Activated T-cell treated with anti-CD3 and anti-CD28 coated beads, Interleukin-2, amount 50 U/mL, for 4 hours (primary cell): ENCODE measurements around the gene HYOU1. TPM values are rescaled to one million over a fixed set of nuclear protein-coding genes. Genes with fewer than 3 reads are reported as not detected.

ENCODE experiments used
- ATAC-seq, 2 donors: fragments of 200-7000 bp; cut with Tn5 transposase; one replicate each; pipeline ENCODE4 v1.10.0; 2021
- DNase-seq: peaks from one replicate; pipeline ENCODE4 v3.0.0-alpha.2; 2020
- H3K27me3 Mint-ChIP-seq: one replicate; pipeline ENCODE4 v1.8.0; 2021; ENCODE audit warnings: low read depth, mixed read lengths
- H3K36me3 Mint-ChIP-seq: one replicate; pipeline ENCODE4 v1.8.0; 2022; ENCODE audit warnings: mixed read lengths; ENCODE audit not compliant: insufficient read depth
- H3K4me1 Mint-ChIP-seq: one replicate; pipeline ENCODE4 v1.8.0; 2021; ENCODE audit warnings: low read depth, mixed read lengths
- H3K4me3 Mint-ChIP-seq: one replicate; pipeline ENCODE4 v1.8.0; 2021; ENCODE audit warnings: mild to moderate bottlenecking, moderate library complexity, mixed read lengths
- H3K9me3 Mint-ChIP-seq: one replicate; pipeline ENCODE4 v1.8.0; 2021; ENCODE audit warnings: mixed read lengths
- total RNA-seq, 3 donors: library from RNA; stranded (reverse); gene quantifications; one replicate each; pipeline ENCODE4 v1.2.1, GENCODE V29; 2021

The HYOU1 gene
- total RNA-seq, 3 donors from 2014 or later, result 249 to 309 (median 260) TPM

- Mint-ChIP-seq H3K9me3 (no peaks in the 10 kb centered on the region), H3K27me3 (no peaks in the 10 kb centered on the region), H3K4me1 (peaks cover 21% of the 10 kb centered on the region), H3K36me3 (peaks cover 26% of the 10 kb centered on the region), H3K4me3 (peak overlapping the region; percentile 92)
- ATAC-seq (no peak), DNase-seq (no peak)
Measured at GRCh38 chr11:119092880-119093842, 36.2 kb upstream of the HYOU1 start.

- peak overlapping the region; percentile 92 for H3K4me3 Mint-ChIP-seq
- peaks cover 27% of the 10 kb centered on the region for H3K4me1 Mint-ChIP-seq
- ATAC-seq (no peak), DNase-seq (no peak)
- peaks cover 20% of the 10 kb centered on the region for H3K36me3 Mint-ChIP-seq
- H3K9me3 Mint-ChIP-seq, result no peaks in the 10 kb centered on the region
- H3K27me3 Mint-ChIP-seq, result no peaks in the 10 kb centered on the region
Measured at GRCh38 chr11:119091966-119092879, 35.2 kb upstream of the HYOU1 start.

DNA sequence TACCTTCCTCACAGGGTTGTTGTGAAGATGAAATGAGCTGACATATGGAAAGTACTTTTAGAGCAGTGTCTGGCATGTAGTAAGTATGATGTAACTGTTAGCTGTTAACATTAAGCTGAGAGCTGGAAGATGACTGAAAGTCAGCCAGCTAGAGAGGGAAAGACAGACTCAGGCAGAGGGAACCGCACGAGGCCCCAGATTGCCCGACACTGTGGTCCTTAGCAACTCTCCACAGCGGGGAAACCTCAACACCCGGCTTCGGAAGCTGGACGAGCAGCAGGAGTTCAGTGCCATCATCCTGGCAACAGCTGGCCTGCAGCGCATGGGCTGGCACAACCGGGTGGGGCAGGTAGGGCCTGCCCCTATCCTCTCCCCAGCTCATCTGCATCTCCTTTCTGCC lies 34.2 kb upstream of the HYOU1 start:
- DNase-seq (no peak), ATAC-seq (no peak)
- no peaks in the 10 kb centered on the region for H3K9me3 Mint-ChIP-seq
- no peak overlapping the region for H3K4me3 Mint-ChIP-seq
- H3K27me3 Mint-ChIP-seq, result no peaks in the 10 kb centered on the region
- peaks cover 29% of the 10 kb centered on the region for H3K4me1 Mint-ChIP-seq
- H3K36me3 Mint-ChIP-seq, result peaks cover 15% of the 10 kb centered on the region

DNA sequence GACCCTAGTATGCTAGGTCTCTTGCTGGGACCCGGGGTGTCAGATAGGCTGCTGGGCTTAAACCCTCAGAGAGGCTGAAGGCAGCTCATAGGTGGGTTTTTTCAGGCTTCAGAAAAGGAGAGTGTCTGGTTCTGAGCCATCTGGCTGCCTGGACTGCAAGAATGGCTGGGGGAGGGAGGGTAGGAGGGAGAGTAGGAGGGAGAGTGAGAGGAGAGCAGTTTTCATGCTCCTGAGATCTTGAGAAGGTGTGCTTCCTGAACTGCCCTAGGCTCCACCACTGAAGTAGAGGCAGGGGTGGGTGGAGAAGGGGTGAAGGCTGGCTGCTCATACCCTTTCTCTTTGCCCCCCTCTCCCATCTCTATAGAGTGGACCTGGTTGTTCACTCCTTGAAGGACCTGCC lies 32.3 kb upstream of the HYOU1 start:
- Mint-ChIP-seq H3K9me3 (no peaks in the 10 kb centered on the region), H3K36me3 (peaks cover 15% of the 10 kb centered on the region), H3K4me1 (peaks cover 37% of the 10 kb centered on the region), H3K27me3 (no peaks in the 10 kb centered on the region), H3K4me3 (no peak overlapping the region)
- ATAC-seq, result no peak
- DNase-seq, result no peak

GRCh38 chr11:119088406-119088805 lies 31.4 kb upstream of the HYOU1 start:
- DNase-seq (no peak), ATAC-seq (no peak)
- peaks cover 33% of the 10 kb centered on the region for H3K4me1 Mint-ChIP-seq

GRCh38 chr11:119087747-119088241 lies 30.8 kb upstream of the HYOU1 start:
- H3K4me3 Mint-ChIP-seq, result no peak overlapping the region
- no peaks in the 10 kb centered on the region for H3K9me3 Mint-ChIP-seq
- H3K4me1 Mint-ChIP-seq, result peaks cover 28% of the 10 kb centered on the region
- peaks cover 6% of the 10 kb centered on the region for H3K36me3 Mint-ChIP-seq
- no peaks in the 10 kb centered on the region for H3K27me3 Mint-ChIP-seq
- DNase-seq, result no peak
- no peak for ATAC-seq

More at GRCh38 chr11:119088406-119088805, 31.4 kb upstream of the HYOU1 start:
- Mint-ChIP-seq H3K9me3 (no peaks in the 10 kb centered on the region), H3K36me3 (peaks cover 9% of the 10 kb centered on the region), H3K4me3 (no peak overlapping the region), H3K27me3 (no peaks in the 10 kb centered on the region)

- Mint-ChIP-seq H3K4me1 (peaks cover 23% of the 10 kb centered on the region), H3K27me3 (no peaks in the 10 kb centered on the region), H3K4me3 (peak overlapping the region; percentile 50), H3K9me3 (no peaks in the 10 kb centered on the region), H3K36me3 (peaks cover 5% of the 10 kb centered on the region)
- no peak for ATAC-seq
- no peak for DNase-seq
Measured at GRCh38 chr11:119087123-119087522, 30.1 kb upstream of the HYOU1 start.

GRCh38 chr11:119085437-119085847 lies 28.4 kb upstream of the HYOU1 start:
- peak overlapping the region; percentile 97 for H3K4me3 Mint-ChIP-seq
- peaks cover 13% of the 10 kb centered on the region for H3K36me3 Mint-ChIP-seq
- no peaks in the 10 kb centered on the region for H3K27me3 Mint-ChIP-seq
- peaks cover 23% of the 10 kb centered on the region for H3K4me1 Mint-ChIP-seq
- DNase-seq (peak; percentile 47), ATAC-seq (peak; percentile 27 to 29)
- H3K9me3 Mint-ChIP-seq, result no peaks in the 10 kb centered on the region

DNA sequence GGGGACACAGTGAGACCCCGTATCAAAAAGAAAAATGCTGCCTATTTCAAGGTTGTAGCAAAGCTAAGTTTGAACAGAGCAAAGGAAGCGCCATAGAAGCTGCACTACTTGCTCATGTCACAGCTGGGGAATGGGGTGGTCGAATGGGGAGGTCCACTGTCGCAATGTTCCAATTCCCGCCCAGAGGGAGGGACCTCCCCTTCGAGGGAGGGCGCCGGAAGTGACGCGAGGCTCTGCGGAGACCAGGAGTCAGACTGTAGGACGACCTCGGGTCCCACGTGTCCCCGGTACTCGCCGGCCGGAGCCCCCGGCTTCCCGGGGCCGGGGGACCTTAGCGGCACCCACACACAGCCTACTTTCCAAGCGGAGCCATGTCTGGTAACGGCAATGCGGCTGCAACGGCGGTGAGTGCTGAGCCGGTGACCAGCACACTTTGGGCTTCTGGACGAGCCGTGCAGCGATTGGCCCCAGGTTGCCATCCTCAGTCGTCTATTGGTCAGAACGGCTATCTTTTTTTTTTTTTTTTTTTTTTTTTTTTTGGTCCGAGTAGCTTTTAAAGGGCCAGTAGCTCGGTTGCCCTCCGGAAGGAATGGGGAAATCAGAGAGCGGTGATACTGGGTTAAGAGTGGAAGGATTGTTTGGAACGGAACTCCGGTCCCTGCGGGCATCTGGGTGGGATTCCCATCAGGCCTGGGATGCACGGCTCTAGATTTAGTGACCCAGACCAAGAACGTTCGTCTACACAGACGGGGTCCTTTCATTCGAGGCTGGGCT lies 27.8 kb upstream of the HYOU1 start, which contains the start of gene HMBS:
TSS of gene HMBS (plus strand) at position 219 of the 774 bp plus-strand sequence. CDS start at position 372, 153 bp downstream.
- peak; percentile 88 for DNase-seq
- no peaks in the 10 kb centered on the region for H3K27me3 Mint-ChIP-seq
- peaks cover 13% of the 10 kb centered on the region for H3K36me3 Mint-ChIP-seq
- H3K4me3 Mint-ChIP-seq, result peak within 1 kb of the TSS; percentile 97
- no peaks in the 10 kb centered on the region for H3K9me3 Mint-ChIP-seq
- peaks cover 23% of the 10 kb centered on the region for H3K4me1 Mint-ChIP-seq
- peak; percentile 95 for ATAC-seq

DNA sequence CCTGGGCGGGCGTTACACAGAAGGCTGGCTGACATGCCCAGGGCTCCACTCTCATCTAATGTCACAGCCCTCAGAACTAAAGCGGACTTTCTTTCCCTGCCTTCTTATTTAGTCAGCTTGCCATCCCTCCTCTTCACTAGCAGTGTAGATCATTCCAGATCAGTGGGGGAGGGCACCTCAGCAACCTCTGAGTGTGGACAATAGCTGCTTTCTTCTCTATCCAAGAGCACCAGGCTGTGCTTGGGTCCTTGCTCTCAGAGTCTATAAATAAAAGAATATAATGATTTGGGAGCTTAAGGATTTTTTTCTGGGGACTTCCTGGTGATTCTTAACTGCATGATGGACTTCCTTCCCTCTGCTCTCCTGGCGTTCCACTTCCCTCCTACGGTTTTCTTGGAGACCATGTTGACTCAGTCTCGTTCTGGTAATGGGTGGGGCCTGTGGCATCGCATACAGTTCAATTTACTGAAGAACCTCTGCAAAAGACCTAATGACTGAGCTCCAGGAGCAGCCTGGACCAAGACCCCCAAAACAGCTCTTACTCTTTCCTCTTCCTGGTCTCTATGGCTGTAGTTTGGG lies 24.8 kb upstream of the HYOU1 start:
- no peak for DNase-seq
- no peak for ATAC-seq
- Mint-ChIP-seq H3K27me3 (no peaks in the 10 kb centered on the region), H3K9me3 (no peaks in the 10 kb centered on the region), H3K36me3 (peaks cover 28% of the 10 kb centered on the region), H3K4me1 (peaks cover 16% of the 10 kb centered on the region), H3K4me3 (no peak overlapping the region)

DNA sequence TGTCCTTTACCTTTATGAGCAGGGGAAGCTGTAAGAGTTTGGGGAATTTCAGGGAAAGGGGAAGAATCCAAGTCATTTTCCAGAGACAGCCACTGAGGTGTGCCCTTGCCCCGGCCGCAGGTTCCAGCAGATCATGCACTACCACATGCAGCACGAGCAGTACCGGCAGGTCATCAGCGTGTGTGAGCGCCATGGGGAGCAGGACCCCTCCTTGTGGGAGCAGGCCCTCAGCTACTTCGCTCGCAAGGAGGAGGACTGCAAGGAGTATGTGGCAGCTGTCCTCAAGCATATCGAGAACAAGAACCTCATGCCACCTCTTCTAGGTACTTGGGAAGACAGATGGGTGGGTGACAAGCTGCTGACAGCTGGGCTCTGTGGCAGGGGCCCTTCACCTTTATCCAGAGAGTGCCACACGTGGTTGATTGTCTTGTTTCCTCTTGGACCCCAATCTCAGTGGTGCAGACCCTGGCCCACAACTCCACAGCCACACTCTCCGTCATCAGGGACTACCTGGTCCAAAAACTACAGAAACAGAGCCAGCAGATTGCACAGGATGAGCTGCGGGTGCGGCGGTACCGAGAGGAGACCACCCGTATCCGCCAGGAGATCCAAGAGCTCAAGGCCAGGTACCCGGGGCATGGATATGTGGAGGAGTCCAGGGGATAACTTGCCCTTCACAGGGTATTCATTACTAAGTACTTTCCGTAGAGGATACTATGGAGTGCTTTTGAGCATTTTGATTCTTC lies 21.8 kb upstream of the HYOU1 start:
- Mint-ChIP-seq H3K27me3 (no peaks in the 10 kb centered on the region), H3K4me3 (no peak overlapping the region), H3K4me1 (no peaks in the 10 kb centered on the region), H3K9me3 (no peaks in the 10 kb centered on the region), H3K36me3 (peaks cover 32% of the 10 kb centered on the region)
- DNase-seq, result no peak
- no peak for ATAC-seq

- no peaks in the 10 kb centered on the region for H3K27me3 Mint-ChIP-seq
- peaks cover 39% of the 10 kb centered on the region for H3K36me3 Mint-ChIP-seq
- H3K4me1 Mint-ChIP-seq, result no peaks in the 10 kb centered on the region
Measured at GRCh38 chr11:119077839-119078238, 20.8 kb upstream of the HYOU1 start.

More at GRCh38 chr11:119077839-119078238, 20.8 kb upstream of the HYOU1 start:
- no peaks in the 10 kb centered on the region for H3K9me3 Mint-ChIP-seq
- H3K4me3 Mint-ChIP-seq, result no peak overlapping the region
- no peak for ATAC-seq
- DNase-seq, result no peak
